ENCODE results near the gene HLA-A. TPM values are rescaled to one million over a fixed set of nuclear protein-coding genes. Genes with fewer than 3 reads are reported as not detected.

Gene HLA-A
- total and polyA plus RNA-seq, 2 experiments from 2014 or later, result 170 to 203 TPM

GRCh38 chr6:29926413-29927274, 15.7 kb upstream of the HLA-A start:
- Histone ChIP-seq H2AFZ (peak overlapping the region; percentile 100), H3K36me3 (ENCODE audit: insufficient read depth) (no peaks in the 10 kb centered on the region), H3K4me1 (ENCODE audit: insufficient read depth) (no peaks in the 10 kb centered on the region; the same call in 1 of the 2 replicates), H3K79me2 (replicated peaks; ENCODE audit: insufficient read depth) (no peaks in the 10 kb centered on the region), H3K27ac (ENCODE audit: low read depth) (no peak overlapping the region), H3K27me3 (ENCODE audit: insufficient read depth) (peaks cover 19% of the 10 kb centered on the region), H3K4me2 (peak overlapping the region; percentile 88), H4K20me1 (replicated peaks; ENCODE audit: insufficient read depth) (no peaks in the 10 kb centered on the region), H3F3A (replicated peaks; ENCODE audit: low read depth) (no peaks in the 10 kb centered on the region), H3K4me3 (peak overlapping the region; percentile 76), H3K9me2 (ENCODE audit: insufficient read depth) (no peaks in the 10 kb centered on the region)
- H3K4me1 Mint-ChIP-seq, result peaks cover 15% of the 10 kb centered on the region
- DNase-seq (ENCODE audit: low spot score), result peak; percentile 86
- peak overlapping the region; percentile 84 for H3K4me3 Mint-ChIP-seq
- H3K36me3 Mint-ChIP-seq (ENCODE audit: low read depth), result peaks cover 31% of the 10 kb centered on the region
- H3K27me3 Mint-ChIP-seq (ENCODE audit: insufficient read depth, low read depth, poor library complexity), result peaks cover 22% of the 10 kb centered on the region
- peaks cover 3% of the 10 kb centered on the region; the same call in 2 of the 3 replicates for H3K9me3 Mint-ChIP-seq
- ATAC-seq, result peak; percentile 87
- no peak for TF ChIP-seq ZNF462 (CRISPR knock-in tag; IDR thresholded peaks at IDR 0.05)
- no peak for TF ChIP-seq EZH2phosphoT487 (IDR thresholded peaks at IDR 0.05; ENCODE audit: unreplicated experiment)
- no peak for TF ChIP-seq STAT1 (IDR thresholded peaks at IDR 0.05; ENCODE audit: unreplicated experiment)
- TF ChIP-seq POLR2AphosphoS5 (IDR thresholded peaks at IDR 0.05; ENCODE audit: low read depth), result no peak; the same call in 1 of the 2 replicates
- no peak for TF ChIP-seq CREB1 (CRISPR knock-in tag; IDR thresholded peaks at IDR 0.05; ENCODE audit: low read depth)
- no peak for TF ChIP-seq ZNF331 (CRISPR knock-in tag; IDR thresholded peaks at IDR 0.05; ENCODE audit: low read depth)
- TF ChIP-seq ZNF114 (CRISPR knock-in tag; IDR thresholded peaks at IDR 0.05), result no peak
- TF ChIP-seq EZH2 (IDR thresholded peaks at IDR 0.05; ENCODE audit: low read depth, unreplicated experiment), result no peak
- TF ChIP-seq REST (IDR thresholded peaks at IDR 0.05; ENCODE audit: unreplicated experiment), result no peak
- TF ChIP-seq ETS1 (IDR thresholded peaks at IDR 0.05), result no peak
- no peak for TF ChIP-seq JUNB (IDR thresholded peaks at IDR 0.05; ENCODE audit: unreplicated experiment)
- no peak for TF ChIP-seq NANOG (IDR thresholded peaks at IDR 0.05; ENCODE audit: borderline replicate concordance)
- no peak for TF ChIP-seq CTCF (conservative IDR thresholded peaks at IDR 0.05; ENCODE audit: low read depth in 2 of 2)
- H3K27ac Mint-ChIP-seq, result no peak overlapping the region
